ENCODE data around the gene HBG2.

DNA sequence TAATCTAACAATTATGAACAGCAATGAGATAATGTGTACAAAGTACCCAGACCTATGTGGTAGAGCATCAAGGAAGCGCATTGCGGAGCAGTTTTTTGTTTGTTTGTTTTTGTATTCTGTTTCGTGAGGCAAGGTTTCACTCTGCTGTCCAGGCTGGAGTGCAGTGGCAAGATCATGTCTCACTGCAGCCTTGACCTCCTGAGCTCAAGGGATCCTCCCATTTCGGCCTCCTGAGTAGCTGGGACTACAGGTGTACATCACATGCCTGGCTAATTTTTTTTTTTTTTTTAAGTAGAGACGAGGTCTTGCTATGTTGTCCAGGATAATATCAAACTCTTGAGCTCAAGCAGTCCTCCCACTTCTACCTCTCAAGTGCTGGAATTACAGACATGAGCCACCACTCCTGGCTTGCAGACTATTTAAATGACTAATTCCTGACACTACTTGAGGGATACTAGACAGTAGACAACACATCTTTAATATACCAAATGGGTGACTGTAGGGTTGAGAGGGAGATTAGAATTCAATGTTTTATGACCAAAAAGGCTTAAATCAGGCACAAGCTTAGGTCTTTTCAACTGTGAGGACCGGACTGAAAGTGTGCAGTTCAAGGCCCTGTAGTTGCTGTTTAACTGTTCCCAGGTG, 34.4 kb upstream of the HBG2 start:
- TF ChIP-seq CEBPG (CRISPR knock-in tag; IDR thresholded peaks at IDR 0.05) = no peak
- no peak for TF ChIP-seq ZNF274 (CRISPR knock-in tag; IDR thresholded peaks at IDR 0.05)
- no peak for TF ChIP-seq ZNF839 (CRISPR knock-in tag; IDR thresholded peaks at IDR 0.05; ENCODE audit: borderline replicate concordance)
- no peak for TF ChIP-seq ZNF317 (CRISPR knock-in tag; IDR thresholded peaks at IDR 0.05)
- TF ChIP-seq POLR2AphosphoS2 (IDR thresholded peaks at IDR 0.05; ENCODE audit: low read depth, low read length) = no peak
- TF ChIP-seq HOXA7 (CRISPR knock-in tag; IDR thresholded peaks at IDR 0.05) = no peak
- TF ChIP-seq CTCF (CRISPR knock-in tag; IDR thresholded peaks at IDR 0.05) = no peak
